Measurements from ENCODE around the gene CEP63. TPM values are rescaled to one million over a fixed set of nuclear protein-coding genes. Genes with fewer than 3 reads are reported as not detected.

CEP63 gene
- total RNA-seq, 1 donor from 2014 or later, result 17.8 TPM

DNA sequence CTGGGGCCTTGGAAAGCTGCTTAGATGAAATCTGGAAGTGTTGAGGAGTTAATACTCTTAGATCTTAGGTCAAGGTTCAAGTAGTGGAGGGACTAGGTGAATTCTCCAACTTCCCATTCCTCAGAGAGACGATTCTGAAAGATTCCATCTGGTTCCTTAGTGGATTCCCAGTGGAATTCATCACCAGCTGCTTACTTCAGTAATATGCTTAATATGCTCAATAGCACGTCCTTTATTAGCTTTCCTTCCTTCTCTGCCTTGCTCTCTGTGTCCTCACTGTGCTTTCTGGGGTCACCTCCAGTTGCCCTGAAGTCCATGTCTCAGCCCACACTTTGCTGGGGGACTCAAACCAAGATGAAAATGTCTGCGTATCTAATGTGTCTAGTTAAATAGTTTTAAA is 31.0 kb downstream of the CEP63 start:
- no peak for DNase-seq (ENCODE audit: low read depth)
- Histone ChIP-seq H3K27me3 (ENCODE audit: control insufficient read depth, insufficient read depth, low read length) (no peaks in the 10 kb centered on the region), H3K4me3 (ENCODE audit: low read depth, low read length) (no peak overlapping the region), H3K36me3 (ENCODE audit: control insufficient read depth, insufficient read depth, low read length) (no peaks in the 10 kb centered on the region)
- TF ChIP-seq, protein P1, sequence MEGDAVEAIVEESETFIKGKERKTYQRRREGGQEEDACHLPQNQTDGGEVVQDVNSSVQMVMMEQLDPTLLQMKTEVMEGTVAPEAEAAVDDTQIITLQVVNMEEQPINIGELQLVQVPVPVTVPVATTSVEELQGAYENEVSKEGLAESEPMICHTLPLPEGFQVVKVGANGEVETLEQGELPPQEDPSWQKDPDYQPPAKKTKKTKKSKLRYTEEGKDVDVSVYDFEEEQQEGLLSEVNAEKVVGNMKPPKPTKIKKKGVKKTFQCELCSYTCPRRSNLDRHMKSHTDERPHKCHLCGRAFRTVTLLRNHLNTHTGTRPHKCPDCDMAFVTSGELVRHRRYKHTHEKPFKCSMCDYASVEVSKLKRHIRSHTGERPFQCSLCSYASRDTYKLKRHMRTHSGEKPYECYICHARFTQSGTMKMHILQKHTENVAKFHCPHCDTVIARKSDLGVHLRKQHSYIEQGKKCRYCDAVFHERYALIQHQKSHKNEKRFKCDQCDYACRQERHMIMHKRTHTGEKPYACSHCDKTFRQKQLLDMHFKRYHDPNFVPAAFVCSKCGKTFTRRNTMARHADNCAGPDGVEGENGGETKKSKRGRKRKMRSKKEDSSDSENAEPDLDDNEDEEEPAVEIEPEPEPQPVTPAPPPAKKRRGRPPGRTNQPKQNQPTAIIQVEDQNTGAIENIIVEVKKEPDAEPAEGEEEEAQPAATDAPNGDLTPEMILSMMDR (IDR thresholded peaks at IDR 0.05; ENCODE audit: insufficient read depth, low read length, poor library complexity, severe bottlenecking), result no peak

DNA sequence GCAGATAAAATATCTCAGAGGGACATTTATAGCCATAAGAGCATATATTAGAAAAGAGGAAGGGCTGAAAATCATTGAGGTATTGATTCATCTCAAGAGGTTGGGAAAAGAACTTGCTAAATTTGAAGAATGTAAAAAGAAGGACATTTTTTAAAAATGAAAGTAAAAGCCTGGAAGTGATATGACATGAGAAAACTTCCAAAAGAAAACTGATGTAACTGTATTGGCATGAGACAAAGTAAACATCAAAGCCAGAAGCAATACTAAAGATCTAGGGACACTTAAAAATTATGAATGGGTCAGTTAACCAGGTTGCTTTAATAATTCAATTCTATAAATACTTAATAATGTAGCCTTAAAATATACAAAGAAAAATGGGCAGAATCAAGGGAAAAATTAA is 31.9 kb downstream of the CEP63 start:
- no peak for DNase-seq (ENCODE audit: low read depth)
- Histone ChIP-seq H3K4me3 (ENCODE audit: low read depth, low read length) (no peak overlapping the region), H3K27me3 (ENCODE audit: control insufficient read depth, insufficient read depth, low read length) (no peaks in the 10 kb centered on the region), H3K36me3 (ENCODE audit: control insufficient read depth, insufficient read depth, low read length) (no peaks in the 10 kb centered on the region)
- TF ChIP-seq, protein P1 (IDR thresholded peaks at IDR 0.05; ENCODE audit: insufficient read depth, low read length, poor library complexity, severe bottlenecking), result no peak

DNA sequence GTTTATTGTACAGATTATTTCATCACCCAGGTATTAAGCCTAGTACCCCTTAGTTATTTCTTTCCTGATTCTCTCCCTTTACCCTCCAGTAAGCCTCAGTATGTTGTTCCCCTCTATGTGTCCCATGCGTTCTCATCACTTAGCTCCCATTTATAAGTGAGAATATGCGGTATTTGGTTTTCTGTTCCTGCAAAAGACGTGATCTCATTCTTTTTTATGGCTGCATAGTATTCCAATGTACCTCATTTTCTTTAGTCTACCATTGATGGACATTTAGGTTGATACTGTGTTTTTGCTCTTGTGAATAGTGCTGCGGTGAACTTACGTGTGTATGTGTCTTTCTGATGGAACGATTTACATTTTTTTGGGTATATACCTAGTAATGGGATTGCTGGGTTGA is 36.7 kb downstream of the CEP63 start:
- DNase-seq (ENCODE audit: low read depth), result no peak
- H3K27me3 ChIP-seq (ENCODE audit: control insufficient read depth, insufficient read depth, low read length), result no peaks in the 10 kb centered on the region
- no peak overlapping the region for H3K4me3 ChIP-seq (ENCODE audit: low read depth, low read length)
- no peaks in the 10 kb centered on the region for H3K36me3 ChIP-seq (ENCODE audit: control insufficient read depth, insufficient read depth, low read length)
- TF ChIP-seq, protein P1 (IDR thresholded peaks at IDR 0.05; ENCODE audit: insufficient read depth, low read length, poor library complexity, severe bottlenecking), result no peak

DNA sequence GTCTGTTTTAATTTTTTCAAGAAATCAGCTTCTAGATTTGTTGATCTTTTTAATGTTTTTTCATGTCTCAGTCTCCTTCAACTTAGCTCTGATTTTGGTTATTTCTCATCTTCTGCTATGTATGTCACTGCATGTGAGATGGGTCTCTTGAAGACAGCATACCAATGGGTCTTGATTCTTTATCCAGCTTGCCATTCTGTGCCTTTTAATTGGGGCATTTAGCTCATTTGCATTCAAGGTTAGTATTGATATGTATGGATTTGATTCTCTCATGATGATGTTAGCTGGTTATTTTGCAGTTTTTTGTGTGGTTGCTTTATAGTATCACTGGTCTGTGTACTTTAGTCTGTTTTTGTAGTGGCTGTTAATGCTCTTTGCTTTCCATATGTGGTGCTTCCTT is 39.4 kb downstream of the CEP63 start:
- no peaks in the 10 kb centered on the region for H3K27me3 ChIP-seq (ENCODE audit: control insufficient read depth, insufficient read depth, low read length)
- TF ChIP-seq, protein P1 (IDR thresholded peaks at IDR 0.05; ENCODE audit: insufficient read depth, low read length, poor library complexity, severe bottlenecking), result no peak
- H3K4me3 ChIP-seq (ENCODE audit: low read depth, low read length), result no peak overlapping the region
- H3K36me3 ChIP-seq (ENCODE audit: control insufficient read depth, insufficient read depth, low read length), result no peaks in the 10 kb centered on the region
- DNase-seq (ENCODE audit: low read depth), result no peak

DNA sequence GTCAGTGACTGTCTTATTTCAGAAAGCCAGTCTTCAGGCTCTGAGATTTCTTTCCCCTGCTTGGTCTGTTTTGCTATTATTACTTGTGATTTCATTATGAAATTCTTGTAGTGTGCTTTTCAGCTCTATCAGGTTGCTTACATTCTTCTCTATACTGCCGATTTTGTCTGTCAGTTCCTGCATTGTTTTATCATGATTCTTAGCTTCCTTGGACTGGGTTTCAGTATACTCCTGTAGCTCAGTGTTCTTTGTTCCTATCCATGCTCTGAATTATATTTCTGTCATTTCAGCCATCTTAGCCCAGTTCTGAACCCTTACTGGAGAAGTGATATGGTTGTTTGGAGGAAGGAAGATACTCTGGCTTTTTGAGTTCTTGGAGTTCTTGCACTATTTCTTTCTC is 40.5 kb downstream of the CEP63 start:
- Histone ChIP-seq H3K4me3 (ENCODE audit: low read depth, low read length) (no peak overlapping the region), H3K27me3 (ENCODE audit: control insufficient read depth, insufficient read depth, low read length) (no peaks in the 10 kb centered on the region), H3K36me3 (ENCODE audit: control insufficient read depth, insufficient read depth, low read length) (no peaks in the 10 kb centered on the region)
- TF ChIP-seq, protein P1 (IDR thresholded peaks at IDR 0.05; ENCODE audit: insufficient read depth, low read length, poor library complexity, severe bottlenecking), result no peak
- no peak for DNase-seq (ENCODE audit: low read depth)

DNA sequence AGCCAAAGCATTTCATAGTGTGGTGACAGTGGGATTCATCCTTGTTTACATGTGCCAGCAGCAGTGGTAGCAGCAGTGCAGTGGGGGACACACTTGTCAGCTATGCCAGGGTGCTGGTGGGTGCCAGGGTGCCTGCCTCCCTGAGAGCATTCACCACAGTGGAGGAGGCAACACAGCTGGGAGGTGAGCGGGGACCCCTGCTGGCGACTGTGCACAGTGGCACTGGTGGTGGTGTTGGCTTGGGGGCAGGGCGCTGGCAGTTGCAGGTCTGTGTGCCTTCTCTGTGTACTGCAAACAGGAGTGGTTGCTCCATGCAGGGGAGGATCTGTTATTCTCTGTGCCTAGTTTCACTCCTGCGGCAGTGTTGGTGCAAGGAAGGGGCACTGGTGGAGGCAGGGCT is 41.2 kb downstream of the CEP63 start:
- TF ChIP-seq, protein P1 (IDR thresholded peaks at IDR 0.05; ENCODE audit: insufficient read depth, low read length, poor library complexity, severe bottlenecking), result peak; percentile 30
- Histone ChIP-seq H3K36me3 (ENCODE audit: control insufficient read depth, insufficient read depth, low read length) (no peaks in the 10 kb centered on the region), H3K27me3 (ENCODE audit: control insufficient read depth, insufficient read depth, low read length) (no peaks in the 10 kb centered on the region), H3K4me3 (ENCODE audit: low read depth, low read length) (no peak overlapping the region)
- no peak for DNase-seq (ENCODE audit: low read depth)
